NCI-H510A treated with DMSO at 0.1 percent for 48 hours (cell line): Measurements from ENCODE around the gene CACNA1G.

Experiments used
- DNase-seq: peaks from one replicate; lab custom pipeline; 2025; lab: John Stamatoyannopoulos, UW

Gene CACNA1G

GRCh38 chr17:50613007-50613992, 52.8 kb downstream of the CACNA1G start:
- no peak for DNase-seq

- DNase-seq: no peak
Measured at GRCh38 chr17:50614471-50615051, 54.0 kb downstream of the CACNA1G start.

- DNase-seq: no peak
Measured at GRCh38 chr17:50615828-50616227, 55.3 kb downstream of the CACNA1G start.

GRCh38 chr17:50618300-50618699, 57.8 kb downstream of the CACNA1G start:
- DNase-seq: no peak

- DNase-seq: no peak
Measured at GRCh38 chr17:50618941-50619340, 58.4 kb downstream of the CACNA1G start.

GRCh38 chr17:50619489-50619888, 59.0 kb downstream of the CACNA1G start:
- DNase-seq: no peak

GRCh38 chr17:50620237-50620636, 59.7 kb downstream of the CACNA1G start:
- DNase-seq: no peak

GRCh38 chr17:50620858-50621257, 60.3 kb downstream of the CACNA1G start:
- no peak for DNase-seq

GRCh38 chr17:50621574-50622031, 61.1 kb downstream of the CACNA1G start:
- DNase-seq: peak; percentile 83

GRCh38 chr17:50624321-50624934, 63.9 kb downstream of the CACNA1G start:
- no peak for DNase-seq

GRCh38 chr17:50625032-50625871, 64.7 kb downstream of the CACNA1G start:
- no peak for DNase-seq

GRCh38 chr17:50626037-50626574, 65.6 kb downstream of the CACNA1G start:
- DNase-seq: peak; percentile 41

- no peak for DNase-seq
Measured at GRCh38 chr17:50627036-50627781, 66.7 kb downstream of the CACNA1G start.

GRCh38 chr17:50627782-50628601, 67.5 kb downstream of the CACNA1G start:
- DNase-seq: peak; percentile 97

GRCh38 chr17:50629902-50630301, 69.4 kb downstream of the CACNA1G start:
- no peak for DNase-seq

- DNase-seq: peak; percentile 92
Measured at GRCh38 chr17:50630524-50631194, 70.1 kb downstream of the CACNA1G start.

- DNase-seq: no peak
Measured at GRCh38 chr17:50631195-50631907, 70.8 kb downstream of the CACNA1G start.

- no peak for DNase-seq
Measured at GRCh38 chr17:50631908-50632571, 71.5 kb downstream of the CACNA1G start.
